Epithelial cell of esophagus (primary cell): Measurements from ENCODE around the gene TWSG1.

Source experiments
- DNase-seq: peaks from one replicate; pipeline ENCODE4 v3.0.0; 2010; ENCODE audit warnings: low read depth
- H3K4me3 ChIP-seq: 2 replicates; pipeline ENCODE4 v1.5.1; 2011; ENCODE audit warnings: mild to moderate bottlenecking, low read length, control low read depth
- TF ChIP-seq, protein P1 (sequence below): IDR thresholded peaks from 2 replicates; pipeline ENCODE4 v1.5.1; 2011; ENCODE audit warnings: low read depth, mild to moderate bottlenecking, low read length, control low read depth, inconsistent platforms; ENCODE audit not compliant: insufficient read depth; ENCODE audit errors: missing control alignments

TWSG1 gene

DNA sequence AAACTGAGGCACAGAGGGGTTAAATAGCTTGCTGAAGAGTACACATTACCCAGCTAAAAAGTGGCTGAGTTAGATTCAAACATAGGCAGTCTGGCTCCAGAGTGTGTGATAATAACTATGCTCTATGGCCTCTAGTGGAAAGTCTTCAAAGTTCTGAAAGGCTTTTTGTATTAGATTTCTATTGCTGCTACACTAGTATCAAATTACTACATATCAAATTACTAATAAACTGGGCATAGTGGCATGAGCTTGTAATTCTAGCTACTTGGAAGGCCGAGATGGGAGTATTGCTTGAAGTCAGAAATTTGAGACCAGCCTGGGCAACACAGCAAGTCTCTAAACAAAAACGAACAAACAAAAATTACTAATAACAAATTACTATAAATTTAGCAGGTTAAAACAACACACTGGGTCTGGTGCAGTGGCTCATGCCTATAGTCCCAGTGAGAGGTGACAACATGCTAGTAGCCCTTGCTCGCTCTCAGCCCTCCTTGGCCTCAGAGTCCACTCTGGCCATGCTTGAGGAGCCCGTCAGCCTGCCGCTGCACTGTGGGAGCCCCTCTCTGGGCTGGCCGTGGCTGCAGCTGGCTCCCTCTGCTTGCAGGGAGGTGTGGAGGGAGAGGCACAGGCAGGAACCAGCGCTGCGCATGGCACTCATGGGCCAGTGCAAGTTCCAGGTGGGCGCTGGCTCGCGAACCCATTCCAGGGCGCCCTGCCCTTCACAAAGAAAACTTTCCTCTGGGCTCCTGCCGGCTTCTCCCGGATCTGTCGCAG, 38.2 kb upstream of the TWSG1 start:
- no peak for DNase-seq
- TF ChIP-seq, protein P1, sequence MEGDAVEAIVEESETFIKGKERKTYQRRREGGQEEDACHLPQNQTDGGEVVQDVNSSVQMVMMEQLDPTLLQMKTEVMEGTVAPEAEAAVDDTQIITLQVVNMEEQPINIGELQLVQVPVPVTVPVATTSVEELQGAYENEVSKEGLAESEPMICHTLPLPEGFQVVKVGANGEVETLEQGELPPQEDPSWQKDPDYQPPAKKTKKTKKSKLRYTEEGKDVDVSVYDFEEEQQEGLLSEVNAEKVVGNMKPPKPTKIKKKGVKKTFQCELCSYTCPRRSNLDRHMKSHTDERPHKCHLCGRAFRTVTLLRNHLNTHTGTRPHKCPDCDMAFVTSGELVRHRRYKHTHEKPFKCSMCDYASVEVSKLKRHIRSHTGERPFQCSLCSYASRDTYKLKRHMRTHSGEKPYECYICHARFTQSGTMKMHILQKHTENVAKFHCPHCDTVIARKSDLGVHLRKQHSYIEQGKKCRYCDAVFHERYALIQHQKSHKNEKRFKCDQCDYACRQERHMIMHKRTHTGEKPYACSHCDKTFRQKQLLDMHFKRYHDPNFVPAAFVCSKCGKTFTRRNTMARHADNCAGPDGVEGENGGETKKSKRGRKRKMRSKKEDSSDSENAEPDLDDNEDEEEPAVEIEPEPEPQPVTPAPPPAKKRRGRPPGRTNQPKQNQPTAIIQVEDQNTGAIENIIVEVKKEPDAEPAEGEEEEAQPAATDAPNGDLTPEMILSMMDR: no peak
- H3K4me3 ChIP-seq: no peak overlapping the region

DNA sequence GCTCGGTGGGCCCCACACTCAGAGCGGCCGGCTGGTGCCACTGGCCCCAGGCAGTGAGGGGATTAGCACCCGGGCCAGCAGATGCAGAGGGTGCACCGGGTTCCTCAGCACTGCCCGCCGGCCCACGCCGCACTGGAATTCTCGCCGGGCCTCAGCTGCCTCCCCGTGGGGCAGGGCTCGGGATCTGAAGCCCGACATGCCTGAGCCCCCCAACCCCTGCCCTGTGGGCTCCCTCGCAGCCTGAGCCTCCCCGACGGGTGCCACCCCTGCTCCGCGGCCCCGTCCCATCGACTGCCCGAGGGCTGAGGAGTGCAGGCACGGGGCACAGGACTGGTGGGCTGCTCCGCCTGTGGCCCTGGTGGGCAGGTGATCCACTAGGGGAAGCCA, 37.6 kb upstream of the TWSG1 start:
- no peak for DNase-seq
- TF ChIP-seq, protein P1: no peak
- H3K4me3 ChIP-seq: no peak overlapping the region

DNA sequence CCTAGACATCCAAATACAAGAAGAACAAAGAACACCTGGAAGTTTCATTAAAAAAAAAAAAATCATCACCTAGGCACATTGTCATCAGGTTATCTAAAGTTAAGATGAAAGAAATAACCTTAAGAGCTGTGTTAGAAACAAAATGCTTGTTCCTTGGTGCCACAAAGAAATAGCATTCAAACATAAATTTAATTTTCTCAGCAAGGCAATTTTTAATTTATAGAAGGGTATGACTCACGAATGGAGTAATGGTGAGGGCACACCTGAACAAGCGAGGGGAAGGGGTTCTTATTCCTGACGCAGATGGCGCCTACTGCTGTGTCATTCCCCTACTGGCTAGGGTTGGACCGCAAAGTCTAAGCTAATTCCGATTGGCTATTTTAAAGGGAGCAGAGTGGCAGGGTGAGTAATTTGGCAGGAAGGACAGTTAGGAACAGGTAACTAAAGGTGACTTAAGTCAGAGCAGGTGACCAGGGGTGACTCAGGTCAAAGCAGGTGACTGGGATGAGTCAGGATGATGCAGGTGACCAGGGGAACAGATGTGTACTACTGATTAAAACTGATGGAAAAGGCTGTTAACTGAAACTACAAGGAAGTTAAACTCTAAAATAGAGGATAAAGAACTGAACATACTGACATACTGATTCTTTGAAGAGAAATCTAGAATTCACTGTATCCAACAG, 30.0 kb upstream of the TWSG1 start:
- H3K4me3 ChIP-seq: no peak overlapping the region
- TF ChIP-seq, protein P1: no peak
- DNase-seq: no peak

DNA sequence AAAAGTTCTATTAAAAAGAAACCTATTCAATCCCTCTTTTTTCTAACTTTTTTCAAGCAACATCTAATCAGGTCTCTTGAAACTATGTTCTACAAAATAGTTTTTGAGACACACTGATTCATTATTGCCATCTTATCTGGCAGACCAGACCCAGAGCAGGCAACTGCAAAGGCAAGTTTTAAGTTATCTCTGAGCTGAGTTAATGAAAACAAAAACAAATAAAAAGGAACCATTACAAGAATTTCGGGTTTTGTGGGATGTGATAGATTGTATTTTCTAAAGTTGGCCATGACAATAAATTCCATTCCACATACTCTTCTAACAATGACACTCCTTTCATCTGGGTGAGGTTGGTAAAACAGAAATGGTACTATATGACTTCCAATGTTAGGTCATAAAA, 15.2 kb upstream of the TWSG1 start:
- no peak for DNase-seq
- TF ChIP-seq, protein P1: no peak
- no peak overlapping the region for H3K4me3 ChIP-seq

DNA sequence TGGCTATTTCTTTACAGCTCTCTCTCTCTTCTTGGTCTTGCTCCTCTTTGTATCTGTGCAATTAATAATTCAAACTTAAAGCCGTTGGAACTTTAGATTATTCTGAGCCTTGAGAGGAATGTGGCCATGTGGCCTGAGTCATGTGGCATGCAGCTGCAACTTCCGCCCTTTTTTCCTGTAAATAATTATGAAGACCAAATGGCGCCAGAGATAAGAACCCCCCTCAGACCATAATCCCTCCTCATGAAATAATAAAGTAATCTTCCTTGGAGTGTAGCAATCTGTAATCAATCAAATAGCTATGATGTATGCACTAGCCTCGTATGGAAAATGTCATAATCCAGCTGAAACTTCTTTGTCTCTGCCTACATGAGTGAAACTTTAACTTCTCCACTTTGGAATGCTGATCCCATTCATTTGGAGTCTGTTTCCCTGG, 13.5 kb upstream of the TWSG1 start:
- TF ChIP-seq, protein P1: no peak
- DNase-seq: no peak

DNA sequence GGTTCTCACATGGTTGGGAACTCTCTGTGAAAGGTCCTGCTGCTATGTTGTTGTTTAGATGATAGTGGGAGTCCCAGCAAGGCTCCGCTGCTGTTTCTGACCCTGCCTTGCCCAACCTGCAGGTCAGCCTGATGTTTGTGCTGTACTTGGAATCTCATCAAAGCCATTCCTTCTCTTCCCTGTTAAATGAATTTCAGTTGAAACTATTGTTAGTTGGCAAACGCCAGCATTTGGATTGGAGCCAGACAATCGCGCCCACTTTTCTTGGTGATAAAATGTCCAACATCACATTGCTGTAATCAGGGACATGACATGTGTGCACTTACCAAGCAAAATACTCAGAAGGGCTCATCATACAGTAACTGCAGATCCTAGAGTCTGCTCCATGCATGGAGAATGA, 12.8 kb upstream of the TWSG1 start:
- no peak for DNase-seq
- H3K4me3 ChIP-seq: no peak overlapping the region
- TF ChIP-seq, protein P1: no peak

More for the DNA sequence above, 13.5 kb upstream of the TWSG1 start:
- no peak overlapping the region for H3K4me3 ChIP-seq
